AG04450 (cell line): ENCODE measurements around the gene THUMPD1. TPM values are rescaled to one million over a fixed set of nuclear protein-coding genes. Genes with fewer than 3 reads are reported as not detected.
"Not testable (repeated sequence)": the region's sequence is repeated elsewhere in the genome, so short reads cannot be mapped to it uniquely, and the experiment has no call there.

ENCODE experiments used
- CTCF ChIA-PET: fragments of 300-600, 350-600 bp; formaldehyde crosslinking; extraction: SDS; loops from one replicate; lab custom pipeline; 2022; ENCODE audit warnings: antibody characterized with exemption, inconsistent platforms; lab: Charles Lee
- POLR2A ChIA-PET: fragments of 350-600 bp; formaldehyde crosslinking; extraction: SDS; loops from one replicate; lab custom pipeline; 2021; ENCODE audit warnings: antibody characterized with exemption, inconsistent platforms; lab: Yijun Ruan, JAX
- DNase-seq: peaks from one replicate; pipeline ENCODE4 v3.0.0-alpha.2; 2011; ENCODE audit warnings: low read depth, low spot score
- H3K27ac ChIP-seq: one replicate; pipeline ENCODE4 v1.5.1; 2012; ENCODE audit warnings: low read depth, low read length, control low read depth
- H3K27me3 ChIP-seq: one replicate; pipeline ENCODE4 v1.6.0; 2012; ENCODE audit warnings: low read length; ENCODE audit not compliant: control insufficient read depth, insufficient read depth
- H3K4me3 ChIP-seq: 2 replicates; pipeline ENCODE4 v1.5.1; 2011; ENCODE audit warnings: mild to moderate bottlenecking, low read depth, low read length, control low read depth
- H3K9me3 ChIP-seq: 2 replicates; pipeline ENCODE4 v1.5.1; 2012; ENCODE audit warnings: low read length; ENCODE audit not compliant: control insufficient read depth, insufficient read depth
- polyA plus RNA-seq: library from polyadenylated mRNA; depleted of rRNA; stranded (reverse); fragments of >200 nt; gene quantifications from 2 replicates; pipeline ENCODE4 v1.2.3, GENCODE V29; 2011; rRNA removed
- small RNA-seq: library from RNA; depleted of rRNA; stranded (forward); fragments of <200 nt; gene quantifications from one replicate; pipeline ENCODE3, GENCODE V24; 2012; ENCODE audit warnings: low read depth; ENCODE audit not compliant: insufficient read length
- TF ChIP-seq, protein P1 (sequence below): IDR thresholded peaks from 2 replicates; pipeline ENCODE4 v1.5.1; 2011; ENCODE audit warnings: low read depth, low read length, control low read depth, inconsistent platforms

THUMPD1 gene
- polyA plus RNA-seq, 1 experiment, result 26.8 TPM

DNA sequence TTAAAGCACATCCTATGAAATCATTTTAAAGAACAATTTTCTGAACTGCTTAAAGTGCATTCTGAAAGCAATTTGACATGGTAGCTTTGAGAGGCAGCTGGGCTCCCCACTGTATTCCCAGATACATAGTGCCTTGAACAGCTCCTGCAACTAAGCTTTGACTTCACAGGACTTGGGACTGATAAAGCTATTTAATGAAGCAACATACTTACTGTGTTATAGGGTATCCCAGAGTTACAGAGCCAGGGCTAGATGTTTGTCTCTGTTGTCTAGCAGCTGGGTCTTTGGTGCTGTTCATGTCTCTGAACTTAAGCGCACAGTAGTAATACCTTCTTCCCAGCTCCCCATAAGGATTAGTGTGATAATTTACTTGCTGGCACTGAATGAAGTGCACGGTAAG lies 45.0 kb downstream of the THUMPD1 start:
- no peaks in the 10 kb centered on the region for H3K27me3 ChIP-seq
- CTCF ChIA-PET, result no interaction called here

DNA sequence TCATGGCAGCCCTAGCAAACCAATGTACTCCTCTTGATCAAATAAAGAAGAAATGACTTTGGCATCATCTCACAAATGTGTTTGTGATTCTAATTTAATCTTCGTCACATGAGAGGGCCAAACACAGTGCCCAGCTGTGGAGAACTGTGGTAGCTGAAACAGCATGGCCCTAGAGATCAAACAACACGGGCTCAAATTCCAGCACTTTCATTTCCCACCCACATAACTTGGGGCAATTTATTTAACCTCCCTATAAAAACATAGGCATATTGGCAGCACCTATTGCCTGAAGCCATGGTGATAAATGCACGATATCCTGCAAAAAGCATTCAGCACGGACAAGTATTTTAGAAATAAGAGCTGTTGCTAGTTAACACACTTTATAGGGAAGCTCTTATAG lies 46.6 kb downstream of the THUMPD1 start:
- Histone ChIP-seq H3K27me3 (no peaks in the 10 kb centered on the region), H3K4me3 (no peak overlapping the region), H3K27ac (no peak overlapping the region), H3K9me3 (no peaks in the 10 kb centered on the region)
- DNase-seq, result no peak
- CTCF ChIA-PET, result interaction anchor here (0.5 kb wide), 1 partner anchor 945 kb away, joined by 3 read pairs; no protein-coding TSS in a partner anchor
- TF ChIP-seq, protein P1, sequence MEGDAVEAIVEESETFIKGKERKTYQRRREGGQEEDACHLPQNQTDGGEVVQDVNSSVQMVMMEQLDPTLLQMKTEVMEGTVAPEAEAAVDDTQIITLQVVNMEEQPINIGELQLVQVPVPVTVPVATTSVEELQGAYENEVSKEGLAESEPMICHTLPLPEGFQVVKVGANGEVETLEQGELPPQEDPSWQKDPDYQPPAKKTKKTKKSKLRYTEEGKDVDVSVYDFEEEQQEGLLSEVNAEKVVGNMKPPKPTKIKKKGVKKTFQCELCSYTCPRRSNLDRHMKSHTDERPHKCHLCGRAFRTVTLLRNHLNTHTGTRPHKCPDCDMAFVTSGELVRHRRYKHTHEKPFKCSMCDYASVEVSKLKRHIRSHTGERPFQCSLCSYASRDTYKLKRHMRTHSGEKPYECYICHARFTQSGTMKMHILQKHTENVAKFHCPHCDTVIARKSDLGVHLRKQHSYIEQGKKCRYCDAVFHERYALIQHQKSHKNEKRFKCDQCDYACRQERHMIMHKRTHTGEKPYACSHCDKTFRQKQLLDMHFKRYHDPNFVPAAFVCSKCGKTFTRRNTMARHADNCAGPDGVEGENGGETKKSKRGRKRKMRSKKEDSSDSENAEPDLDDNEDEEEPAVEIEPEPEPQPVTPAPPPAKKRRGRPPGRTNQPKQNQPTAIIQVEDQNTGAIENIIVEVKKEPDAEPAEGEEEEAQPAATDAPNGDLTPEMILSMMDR, result no peak
- POLR2A ChIA-PET, result no interaction called here

More for the DNA sequence above, 45.0 kb downstream of the THUMPD1 start:
- Histone ChIP-seq H3K27ac (no peak overlapping the region), H3K9me3 (no peaks in the 10 kb centered on the region), H3K4me3 (no peak overlapping the region)
- POLR2A ChIA-PET, result no interaction called here
- TF ChIP-seq, protein P1, result no peak
- no peak for DNase-seq

DNA sequence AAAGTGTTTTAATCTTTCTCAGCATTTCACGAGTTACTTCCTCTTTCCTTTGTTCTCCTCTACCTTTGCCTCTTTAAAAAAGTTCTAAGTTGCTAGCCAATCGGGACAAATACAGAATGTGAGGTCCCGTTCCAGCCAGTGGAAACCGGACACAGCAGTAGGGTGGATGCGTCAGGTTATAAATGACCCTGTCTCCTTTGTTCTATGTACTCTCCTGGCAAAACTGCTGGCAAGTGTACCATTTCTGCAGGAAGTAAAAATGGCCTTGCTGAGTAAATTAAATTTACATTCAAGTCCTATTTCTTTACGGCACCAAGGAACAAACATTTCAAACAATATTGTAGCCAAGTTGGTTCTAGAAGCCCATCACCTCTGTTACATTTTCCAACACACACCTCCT lies 47.5 kb downstream of the THUMPD1 start:
- CTCF ChIA-PET, H3K27me3 ChIP-seq, H3K9me3 ChIP-seq, H3K4me3 ChIP-seq, H3K27ac ChIP-seq, DNase-seq, POLR2A ChIA-PET: not testable (repeated sequence)

DNA sequence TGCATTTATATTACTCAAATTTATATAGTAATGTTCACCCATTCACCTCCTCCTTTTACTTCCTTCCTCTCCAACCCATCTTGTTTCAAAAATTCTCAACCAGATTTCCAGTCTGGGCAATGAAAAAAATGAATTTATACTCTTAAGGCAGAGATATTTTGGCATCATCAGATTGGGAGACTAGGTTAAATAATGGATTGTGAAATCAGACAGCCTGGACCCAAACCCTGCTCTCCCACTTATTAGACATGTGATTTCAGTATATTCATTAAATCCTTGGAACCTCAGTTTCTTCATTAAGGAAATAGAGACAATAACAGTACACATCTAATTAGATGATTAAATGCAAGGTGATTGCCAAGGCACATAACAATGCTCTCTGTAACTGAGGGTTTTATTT lies 52.0 kb downstream of the THUMPD1 start:
- ChIA-PET POLR2A (no interaction called here), CTCF (no interaction called here)
- Histone ChIP-seq H3K9me3 (no peaks in the 10 kb centered on the region), H3K27ac (no peak overlapping the region), H3K27me3 (no peaks in the 10 kb centered on the region), H3K4me3 (no peak overlapping the region)
- DNase-seq, result no peak
- TF ChIP-seq, protein P1, result no peak

DNA sequence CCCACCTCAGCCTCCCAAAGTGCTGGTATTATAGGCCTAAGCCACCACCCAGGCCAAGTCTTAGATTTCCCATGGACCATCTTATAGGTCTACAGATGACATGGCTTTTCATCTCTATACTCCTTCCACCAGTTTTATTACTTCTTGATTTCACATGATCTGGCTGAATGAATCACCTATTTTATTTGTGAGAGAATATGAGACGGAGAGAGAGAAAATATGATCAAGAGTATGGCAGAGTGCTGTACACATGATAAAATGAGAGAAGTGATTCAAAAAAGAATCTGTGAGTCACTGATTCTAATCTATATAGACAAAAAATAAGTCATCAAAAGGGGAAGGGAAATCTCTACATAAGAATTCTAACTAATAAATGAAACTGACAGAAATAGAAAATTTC lies 57.8 kb downstream of the THUMPD1 start:
- Histone ChIP-seq H3K27ac (no peak overlapping the region), H3K9me3 (no peaks in the 10 kb centered on the region), H3K27me3 (no peaks in the 10 kb centered on the region), H3K4me3 (no peak overlapping the region)
- POLR2A ChIA-PET, result no interaction called here
- TF ChIP-seq, protein P1, result no peak
- no peak for DNase-seq
- CTCF ChIA-PET, result no interaction called here

Small RNA genes within 50 kb of the gene (small RNA-seq; reads per million reads assigned to genes)
- not detected for gene RNU6-944P

Other genes with a start within 250 kb of the THUMPD1 start
- gene ACSM2B, start 165.5 kb downstream of the THUMPD1 start, polyA plus RNA-seq, result not detected in 2 replicates
- gene ACSM1, start 44.1 kb downstream of the THUMPD1 start, polyA plus RNA-seq, result not detected in 2 replicates
- gene ACSM3, start 22.2 kb upstream of the THUMPD1 start, polyA plus RNA-seq, result 0.45 and 0.76 TPM in 2 replicates
- gene ERI2, start 64.7 kb upstream of the THUMPD1 start, polyA plus RNA-seq, result 10.2 and 14.8 TPM in 2 replicates
- 2.4 and 2.6 TPM in 2 replicates for gene REXO5, start 64.7 kb upstream of the THUMPD1 start, polyA plus RNA-seq
- gene DCUN1D3, start 158.5 kb upstream of the THUMPD1 start, polyA plus RNA-seq, result 11.3 and 12.0 TPM in 2 replicates
- 32.3 and 41.1 TPM in 2 replicates for gene LYRM1, start 159.0 kb upstream of the THUMPD1 start, polyA plus RNA-seq